CMK (cell line): ENCODE results near the gene BCLAF1.
"Not testable (repeated sequence)": the region's sequence is repeated elsewhere in the genome, so short reads cannot be mapped to it uniquely, and the experiment has no call there.

Experiments
- DNase-seq: peaks from one replicate; pipeline ENCODE4 v3.0.0-alpha.2; 2010; ENCODE audit warnings: low read depth

BCLAF1 gene

DNA sequence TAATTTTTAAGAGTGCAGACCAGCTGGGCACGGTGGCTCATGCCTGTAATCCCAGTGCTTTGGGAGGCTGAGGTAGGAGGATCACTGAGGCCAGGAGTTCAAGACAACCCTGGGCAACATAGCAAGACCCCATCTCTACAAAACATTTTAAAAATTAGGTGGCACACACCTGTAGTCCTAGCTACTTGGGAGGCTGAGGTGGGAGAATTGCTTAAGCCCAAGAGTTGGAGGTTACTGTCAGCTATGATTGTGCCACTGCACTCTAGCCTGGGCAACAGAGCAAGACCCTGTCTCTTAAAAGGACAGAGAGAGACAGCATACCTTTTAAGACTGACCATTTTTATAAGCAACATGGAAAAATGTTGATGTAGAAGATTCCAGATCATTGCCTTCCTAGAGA lies 18.8 kb upstream of the BCLAF1 start:
- DNase-seq: not testable (repeated sequence)

DNA sequence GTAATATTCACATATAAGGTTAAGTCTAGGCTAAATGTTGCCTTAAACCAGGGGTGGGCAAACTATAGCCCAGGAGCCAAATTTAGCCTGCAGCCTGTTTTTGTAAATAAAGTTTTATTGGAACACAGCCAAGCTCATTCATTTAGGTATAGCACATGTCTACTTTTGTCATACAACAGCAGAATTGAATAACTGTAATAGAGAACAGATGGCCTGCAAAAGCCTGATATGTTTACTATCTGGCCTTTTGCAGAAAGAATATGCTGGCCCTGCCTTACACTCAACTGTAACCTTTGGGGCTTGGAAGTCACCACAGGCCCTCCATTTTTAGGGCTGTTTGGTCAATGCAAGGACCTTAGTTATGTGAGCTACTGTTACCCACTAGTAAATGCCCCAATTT lies 17.7 kb upstream of the BCLAF1 start:
- no peak for DNase-seq

- no peak for DNase-seq
Observed at GRCh38 chr6:136306466-136306865, 16.8 kb upstream of the BCLAF1 start.

- DNase-seq: no peak
Observed at GRCh38 chr6:136304410-136304809, 14.8 kb upstream of the BCLAF1 start.

DNA sequence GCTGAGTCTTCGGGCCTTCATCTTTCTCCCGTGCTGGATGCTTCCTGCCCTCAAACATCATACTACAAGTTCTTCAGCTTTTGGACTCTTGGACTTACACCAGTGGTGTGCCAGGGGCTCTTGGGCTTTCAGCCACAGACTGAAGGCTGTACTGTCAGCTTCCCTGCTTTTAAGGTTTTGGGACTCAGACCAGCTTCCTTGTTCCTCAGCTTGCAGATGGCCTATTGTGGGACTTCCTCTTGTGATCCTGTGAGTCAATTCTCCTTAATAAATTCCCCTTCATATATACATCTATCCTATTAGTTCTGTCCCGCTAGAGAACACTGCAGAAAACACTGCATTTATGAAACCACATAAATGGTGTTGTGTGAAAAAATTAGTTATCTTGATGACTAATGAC lies 13.9 kb upstream of the BCLAF1 start:
- no peak for DNase-seq

DNA sequence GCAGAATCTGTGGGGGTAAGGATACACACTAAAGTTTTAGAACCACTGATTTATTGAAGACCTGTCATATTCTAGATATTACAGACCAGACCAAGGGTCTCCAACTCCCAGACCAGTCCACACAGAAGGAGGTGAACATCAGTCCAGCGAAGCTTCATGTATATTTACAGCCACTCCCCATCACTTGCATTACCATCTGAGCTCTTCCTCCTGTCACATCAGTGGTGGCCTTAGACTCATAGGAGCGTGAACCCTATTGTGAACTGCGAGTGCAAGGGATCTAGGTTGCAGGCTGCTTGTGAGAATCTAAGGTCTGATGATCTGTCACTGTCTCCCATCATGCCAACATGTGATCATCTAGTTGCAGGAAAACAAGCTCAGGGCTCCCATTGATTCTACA lies 5.0 kb upstream of the BCLAF1 start:
- no peak for DNase-seq

- DNase-seq: peak; percentile 51
Observed at GRCh38 chr6:136290410-136291010, 864 bp upstream of the BCLAF1 start.

DNA sequence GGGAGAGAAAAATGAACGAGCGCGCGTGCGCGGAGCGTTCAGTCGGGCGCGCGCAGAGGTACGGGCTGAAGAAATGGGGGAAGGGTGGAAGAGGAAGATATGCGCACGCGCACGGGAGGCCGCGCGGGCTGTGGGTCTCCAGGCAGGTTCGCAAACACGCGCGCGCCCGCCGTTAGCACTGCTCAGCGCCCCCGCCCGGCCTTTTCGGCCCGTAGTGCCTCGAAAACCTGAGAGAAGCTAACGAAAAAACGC lies 393 bp downstream of the BCLAF1 start:
- DNase-seq: peak; percentile 78

- DNase-seq: no peak
Observed at GRCh38 chr6:136288566-136289326, 900 bp downstream of the BCLAF1 start.

GRCh38 chr6:136284909-136285308 lies 4.7 kb downstream of the BCLAF1 start:
- DNase-seq: no peak

DNA sequence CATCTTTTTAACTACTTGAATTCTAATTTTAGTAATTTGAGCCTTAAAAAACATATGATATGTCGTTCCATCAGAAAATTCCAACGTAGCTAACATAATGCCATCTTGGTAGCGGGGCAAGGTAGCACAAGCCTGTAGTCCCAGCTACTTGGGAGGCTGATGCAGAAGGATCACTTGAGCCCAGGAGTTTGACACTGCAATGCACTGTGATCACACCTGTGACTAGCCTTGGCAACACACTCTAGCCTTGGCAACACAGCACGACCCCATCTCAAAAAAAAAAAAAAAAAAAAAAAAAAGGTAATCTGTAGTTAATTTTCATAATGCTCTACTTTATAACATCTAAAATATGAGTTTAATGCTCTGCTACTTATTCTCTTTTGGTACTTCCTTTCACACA lies 6.7 kb downstream of the BCLAF1 start:
- no peak for DNase-seq

DNA sequence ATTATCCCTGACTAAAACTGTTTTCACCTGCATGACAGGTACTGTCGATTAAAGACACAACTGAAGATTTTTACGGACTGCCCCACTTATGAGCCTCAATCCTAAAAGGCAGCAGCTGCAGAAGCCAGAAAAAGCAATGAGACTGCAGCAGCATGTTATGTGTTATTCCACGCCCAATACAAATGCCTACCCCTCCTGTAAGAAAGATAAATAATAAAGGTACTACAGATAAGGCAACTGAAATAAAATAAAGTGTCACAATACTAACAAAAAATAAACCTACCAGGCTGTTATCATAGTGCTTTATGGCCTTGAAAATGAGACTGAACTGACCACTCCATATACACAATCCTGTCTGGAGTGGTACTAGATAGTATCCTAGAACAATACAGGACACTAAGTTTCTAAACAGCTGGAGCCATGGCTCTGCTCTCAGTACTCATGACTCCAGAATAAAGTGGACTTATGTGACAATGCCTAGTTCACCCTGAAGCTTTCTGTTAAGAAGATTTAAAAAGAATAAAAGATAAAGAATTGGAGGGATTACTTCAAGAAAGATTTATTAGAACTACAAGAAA lies 9.5 kb downstream of the BCLAF1 start:
- DNase-seq: no peak

- no peak for DNase-seq
Observed at GRCh38 chr6:136274062-136274461, 15.6 kb downstream of the BCLAF1 start.

GRCh38 chr6:136265101-136265500 lies 24.5 kb downstream of the BCLAF1 start:
- DNase-seq: no peak

DNA sequence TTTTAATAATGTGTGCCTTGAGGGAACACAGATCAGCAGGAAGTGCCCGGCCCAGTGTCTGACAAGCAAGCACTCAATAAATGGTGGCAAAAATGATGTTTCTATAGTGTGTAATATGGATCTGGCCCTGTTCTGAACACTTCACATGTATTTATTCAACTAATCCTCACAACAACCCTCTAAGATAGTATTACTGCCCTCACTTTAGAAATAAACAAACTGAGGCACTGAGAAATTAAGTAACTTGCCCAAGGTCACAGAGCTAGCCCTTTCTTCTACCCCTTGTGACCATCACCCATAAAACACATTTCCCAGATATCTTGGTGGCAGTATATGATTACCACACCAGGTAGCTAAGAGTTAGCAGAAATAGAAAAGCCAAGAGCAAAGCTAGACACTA lies 26.7 kb downstream of the BCLAF1 start:
- DNase-seq: no peak

DNA sequence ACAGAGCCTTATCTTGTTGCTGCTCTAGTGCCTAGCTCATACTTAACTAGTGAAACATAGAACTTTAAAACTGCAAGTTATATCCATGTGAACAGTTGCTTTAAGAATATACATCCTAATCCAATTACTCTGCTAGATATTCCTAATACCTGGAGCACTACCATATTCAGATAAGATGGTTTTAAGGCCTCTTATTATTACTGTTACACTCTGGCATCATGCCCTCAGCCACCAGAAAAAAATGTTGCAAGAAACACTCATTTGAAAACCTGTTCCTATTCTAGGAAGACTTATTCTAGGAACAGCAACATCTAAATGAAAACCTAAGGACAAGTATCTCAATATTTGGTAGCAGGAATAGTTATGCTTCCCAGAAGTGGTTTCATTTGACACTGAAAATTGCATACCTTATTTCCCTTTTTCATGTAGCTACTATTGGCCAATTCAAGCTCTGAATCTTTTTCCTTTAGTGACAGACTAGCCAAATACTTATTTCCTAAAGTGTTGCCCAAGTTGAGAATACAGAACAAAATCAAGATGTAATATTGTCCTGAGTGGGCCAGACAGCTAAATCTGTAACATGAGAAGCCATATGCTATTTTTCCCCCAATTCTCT lies 34.7 kb downstream of the BCLAF1 start:
- DNase-seq: no peak

DNA sequence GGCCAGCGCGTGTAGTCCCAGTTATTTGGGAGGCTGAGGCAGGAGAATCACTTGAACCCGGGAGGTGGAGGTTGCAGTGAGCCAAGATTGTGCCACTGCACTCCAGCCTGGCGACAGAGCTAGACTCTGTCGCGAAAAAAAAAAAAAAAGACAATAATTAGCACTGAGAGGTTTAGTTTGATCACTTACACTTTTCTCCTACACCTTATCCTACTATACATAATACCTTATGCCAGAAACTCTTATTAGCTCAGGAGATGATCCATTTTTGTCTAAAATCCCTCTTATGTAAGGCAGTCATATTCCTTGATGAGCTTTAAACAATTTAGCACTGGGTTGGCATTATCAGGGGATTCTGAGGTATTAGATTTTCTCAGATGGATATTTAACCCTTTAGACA lies 35.9 kb downstream of the BCLAF1 start:
- DNase-seq: no peak

- DNase-seq: no peak
Observed at GRCh38 chr6:136252441-136252840, 37.2 kb downstream of the BCLAF1 start.

DNA sequence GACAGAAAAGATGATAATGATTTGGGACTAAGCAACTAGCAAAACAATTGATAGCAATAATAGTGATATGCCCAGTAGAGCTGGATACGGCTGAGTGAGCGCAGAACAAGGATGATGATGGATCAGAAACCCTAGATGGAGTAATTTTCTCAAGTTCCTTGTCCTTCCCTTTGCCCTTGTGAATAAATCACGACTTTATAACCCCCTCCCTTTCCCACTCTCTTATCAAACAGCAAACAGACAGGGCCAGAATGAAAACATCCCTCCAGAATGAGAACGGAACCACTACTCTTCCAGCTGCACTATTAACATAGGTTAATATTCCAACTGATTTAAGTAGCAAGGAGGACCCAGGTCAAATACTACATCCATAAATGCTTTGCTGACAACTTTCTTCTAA lies 38.3 kb downstream of the BCLAF1 start:
- no peak for DNase-seq

DNA sequence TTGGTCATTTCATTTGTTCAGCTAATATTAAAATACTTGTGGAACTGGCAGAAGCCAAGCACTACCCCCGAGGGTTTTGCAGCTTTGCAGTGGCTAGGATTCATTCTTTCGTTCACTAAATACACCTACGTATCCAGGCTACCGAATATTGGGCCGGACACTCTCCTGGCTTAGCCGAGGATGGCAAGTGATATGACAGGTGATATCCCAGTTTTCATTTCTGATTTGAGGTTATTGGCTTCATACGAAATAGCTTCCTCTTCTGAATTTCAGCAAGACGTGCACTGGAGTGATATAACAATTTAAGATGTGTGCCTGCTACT lies 39.0 kb downstream of the BCLAF1 start:
- no peak for DNase-seq

DNA sequence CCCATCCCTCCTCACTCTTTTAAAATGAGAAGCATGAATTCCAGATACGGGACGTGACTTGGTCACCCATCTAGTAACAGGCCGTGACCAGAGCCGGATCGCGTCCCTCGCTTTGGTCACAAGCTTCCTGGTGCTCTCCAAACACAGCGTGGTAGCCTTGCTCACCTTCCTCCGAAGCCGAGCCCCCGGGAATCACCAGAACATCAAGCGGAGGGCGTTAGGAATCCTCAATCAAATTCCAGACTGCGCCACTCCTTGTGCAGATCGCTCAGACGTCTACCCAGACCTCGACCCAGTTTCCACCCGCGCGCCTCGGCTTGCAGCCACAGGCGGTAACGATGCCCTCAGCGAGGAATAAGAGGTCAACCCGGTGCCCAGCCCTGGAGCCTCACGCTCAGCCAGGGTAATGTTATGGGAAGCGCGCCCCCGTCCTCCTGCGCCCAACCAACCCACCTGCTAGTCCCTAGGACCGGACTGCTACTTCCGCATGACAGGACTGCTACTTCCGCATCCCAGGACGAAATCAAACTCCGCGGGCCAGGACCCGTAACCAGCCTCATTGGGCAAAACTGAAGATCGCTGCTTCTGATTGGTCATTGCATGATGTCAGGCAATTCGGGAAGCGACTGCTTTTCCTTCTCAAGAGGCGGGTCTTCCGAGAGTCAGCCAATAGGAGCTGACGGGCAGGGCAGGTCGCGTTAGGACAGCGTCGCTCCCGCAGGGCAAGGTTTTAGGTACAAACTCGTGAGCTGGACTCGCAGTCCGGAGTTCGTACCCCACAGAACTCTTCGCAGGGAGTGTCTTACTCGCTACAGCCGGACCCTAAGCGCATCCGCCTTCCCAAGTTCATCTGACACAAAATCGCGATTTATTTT lies 39.6 kb downstream of the BCLAF1 start, which contains the start of gene MTFR2:
MTFR2 (minus strand) TSS at position 501 of the 875 bp plus-strand sequence. CDS start 1,212 bp downstream, outside the sequence.
- peak; percentile 99 for DNase-seq

DNA sequence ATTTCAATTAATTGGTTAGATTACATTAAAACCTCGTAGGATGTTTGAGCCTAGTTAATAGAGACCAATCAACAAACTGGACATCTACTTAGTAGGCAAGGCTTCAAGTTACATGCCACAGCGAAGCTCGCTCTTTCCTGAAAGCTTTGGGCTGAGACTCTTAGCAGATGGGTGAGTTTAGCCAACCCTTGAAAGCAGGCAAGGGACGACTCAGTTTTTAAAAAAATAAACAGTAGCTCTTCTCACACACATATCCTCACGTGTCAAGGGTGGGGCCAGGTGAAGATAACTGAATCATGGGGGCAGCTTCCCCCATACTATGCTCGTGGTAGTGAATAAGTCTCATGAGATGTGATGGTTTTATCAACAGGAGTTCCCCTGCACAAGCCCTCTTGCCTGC lies 40.3 kb downstream of the BCLAF1 start:
- no peak for DNase-seq
